ENCODE measurements around the gene FILIP1L. TPM values are rescaled to one million over a fixed set of nuclear protein-coding genes. Genes with fewer than 3 reads are reported as not detected.

Gene FILIP1L
- total RNA-seq, 1 donor from 2014 or later: 4.5 TPM

DNA sequence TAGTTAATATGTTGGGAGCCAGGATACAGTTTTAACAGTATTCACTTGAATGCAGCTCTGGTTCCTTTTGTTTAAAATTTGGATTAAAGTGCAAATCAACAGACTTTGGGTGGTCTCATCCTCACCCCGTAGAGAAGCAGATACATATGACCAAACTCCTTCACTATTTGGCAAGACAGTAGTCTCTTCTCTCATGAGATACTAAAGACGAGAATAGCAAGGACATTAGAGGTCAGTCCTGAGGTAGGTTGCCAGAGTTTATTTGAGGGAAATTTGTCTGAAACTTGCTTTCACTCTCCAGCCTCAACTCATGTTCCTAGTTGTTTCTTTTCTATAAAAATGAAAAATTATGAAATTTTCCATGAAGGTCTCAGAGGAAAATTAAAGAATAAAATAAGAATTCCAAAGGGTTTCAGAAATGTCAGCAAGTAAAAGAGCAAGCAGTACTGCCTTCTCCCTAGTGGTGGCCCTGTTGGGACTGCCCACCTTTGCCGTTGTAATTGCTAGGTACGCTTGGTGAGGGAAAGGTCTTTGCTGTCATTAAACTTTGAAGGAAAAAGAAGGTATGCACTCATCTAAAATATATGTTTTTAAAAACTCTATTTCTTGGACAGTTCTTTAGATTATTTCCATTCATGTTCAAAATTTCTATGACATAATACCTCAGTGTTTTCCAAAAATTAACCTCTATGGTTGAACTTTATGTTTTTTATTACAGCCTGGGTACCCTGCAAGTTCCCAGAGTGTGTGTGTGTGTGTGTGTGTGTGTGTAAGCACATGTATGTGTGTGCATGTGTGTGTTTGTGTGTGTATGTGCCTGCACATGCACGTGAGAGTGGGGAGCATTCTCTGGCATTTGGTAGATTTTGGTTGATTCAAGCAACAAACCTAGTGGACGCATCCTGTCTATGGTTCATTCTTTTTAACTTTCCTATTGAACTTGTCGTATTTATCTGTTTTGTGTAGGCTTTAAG lies 185.2 kb downstream of the FILIP1L start:
- H3K36me3 Mint-ChIP-seq (ENCODE audit: low read depth): peaks cover 2% of the 10 kb centered on the region
- H3K27me3 Mint-ChIP-seq (ENCODE audit: low read depth): no peaks in the 10 kb centered on the region
- H3K9me3 Mint-ChIP-seq: no peaks in the 10 kb centered on the region
- intact Hi-C loops (cut with micrococcal nuclease): no loop called here
- DNase-seq (ENCODE audit: low spot score): no peak
- H3K4me3 Mint-ChIP-seq (ENCODE audit: low read depth): no peak overlapping the region
- no peaks in the 10 kb centered on the region for H3K4me1 Mint-ChIP-seq (ENCODE audit: low read depth)
- no peak overlapping the region for H3K27ac Mint-ChIP-seq

- no peak overlapping the region for H3K4me3 Mint-ChIP-seq (ENCODE audit: low read depth)
- DNase-seq (ENCODE audit: low spot score): no peak
- H3K27ac Mint-ChIP-seq: no peak overlapping the region
- H3K36me3 Mint-ChIP-seq (ENCODE audit: low read depth): peaks cover 9% of the 10 kb centered on the region
- intact Hi-C loops (cut with micrococcal nuclease): no loop called here
- H3K9me3 Mint-ChIP-seq: no peaks in the 10 kb centered on the region
- H3K4me1 Mint-ChIP-seq (ENCODE audit: low read depth): no peaks in the 10 kb centered on the region
- H3K27me3 Mint-ChIP-seq (ENCODE audit: low read depth): no peaks in the 10 kb centered on the region
Observed at GRCh38 chr3:99927671-99928457, 186.4 kb downstream of the FILIP1L start.

GRCh38 chr3:99925584-99926230 lies 188.6 kb downstream of the FILIP1L start:
- intact Hi-C loops (cut with micrococcal nuclease): no loop called here
- H3K36me3 Mint-ChIP-seq (ENCODE audit: low read depth): peaks cover 10% of the 10 kb centered on the region

DNA sequence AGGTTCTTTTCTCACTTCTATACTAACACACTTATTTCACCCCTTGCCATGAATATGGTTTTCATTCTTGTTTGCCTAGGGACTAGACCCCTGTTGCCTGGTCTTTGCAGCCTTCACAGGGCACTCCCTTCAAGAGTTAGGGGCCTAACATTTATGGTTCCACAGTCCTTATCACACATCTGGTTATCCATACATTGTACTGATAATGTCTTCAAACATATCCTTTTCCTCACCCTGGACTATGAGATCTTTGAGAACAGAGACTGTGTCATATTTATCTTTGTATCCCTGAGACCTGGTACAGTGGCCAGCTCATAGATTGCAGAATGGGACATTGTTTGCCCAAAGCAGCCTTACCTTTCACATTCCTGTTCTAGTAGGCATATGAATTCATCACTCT lies 190.4 kb downstream of the FILIP1L start:
- intact Hi-C loops (cut with micrococcal nuclease): no loop called here
- H3K27me3 Mint-ChIP-seq (ENCODE audit: low read depth): no peaks in the 10 kb centered on the region

More at GRCh38 chr3:99925584-99926230, 188.6 kb downstream of the FILIP1L start:
- no peaks in the 10 kb centered on the region for H3K27me3 Mint-ChIP-seq (ENCODE audit: low read depth)
- H3K4me3 Mint-ChIP-seq (ENCODE audit: low read depth): no peak overlapping the region
- H3K27ac Mint-ChIP-seq: no peak overlapping the region
- H3K4me1 Mint-ChIP-seq (ENCODE audit: low read depth): peaks cover 11% of the 10 kb centered on the region
- DNase-seq (ENCODE audit: low spot score): no peak
- H3K9me3 Mint-ChIP-seq: no peaks in the 10 kb centered on the region

DNA sequence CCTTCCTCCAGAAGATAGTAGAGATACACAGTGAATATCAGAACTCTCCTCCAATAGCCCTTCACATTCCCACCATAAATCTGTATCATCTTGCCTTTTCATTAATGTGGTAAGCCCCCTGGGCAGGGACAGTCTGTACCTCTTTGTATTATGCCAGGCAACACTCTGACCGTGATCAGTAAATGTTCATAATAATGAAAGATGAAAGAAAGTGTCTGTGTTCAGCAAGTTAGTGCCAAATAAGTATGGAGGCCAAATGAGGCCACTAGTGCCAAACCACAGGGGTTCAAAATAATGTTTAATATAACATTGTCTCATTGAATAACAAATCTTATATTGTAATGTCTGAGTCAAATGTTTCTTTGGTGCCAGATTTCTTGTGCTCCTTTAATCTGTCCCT lies 192.3 kb downstream of the FILIP1L start:
- no peaks in the 10 kb centered on the region for H3K9me3 Mint-ChIP-seq

More for the DNA sequence above, 190.4 kb downstream of the FILIP1L start:
- no peak overlapping the region for H3K4me3 Mint-ChIP-seq (ENCODE audit: low read depth)
- peaks cover 15% of the 10 kb centered on the region for H3K4me1 Mint-ChIP-seq (ENCODE audit: low read depth)
- H3K36me3 Mint-ChIP-seq (ENCODE audit: low read depth): peaks cover 10% of the 10 kb centered on the region
- no peak for DNase-seq (ENCODE audit: low spot score)
- no peak overlapping the region for H3K27ac Mint-ChIP-seq
- H3K9me3 Mint-ChIP-seq: no peaks in the 10 kb centered on the region

GRCh38 chr3:99921377-99921695 lies 193.0 kb downstream of the FILIP1L start:
- Mint-ChIP-seq H3K4me3 (ENCODE audit: low read depth) (no peak overlapping the region), H3K9me3 (no peaks in the 10 kb centered on the region), H3K27me3 (ENCODE audit: low read depth) (no peaks in the 10 kb centered on the region), H3K27ac (no peak overlapping the region), H3K36me3 (ENCODE audit: low read depth) (peaks cover 16% of the 10 kb centered on the region), H3K4me1 (ENCODE audit: low read depth) (peaks cover 15% of the 10 kb centered on the region)
- intact Hi-C loops (cut with micrococcal nuclease): no loop called here
- no peak for DNase-seq (ENCODE audit: low spot score)

More for the DNA sequence above, 192.3 kb downstream of the FILIP1L start:
- H3K4me3 Mint-ChIP-seq (ENCODE audit: low read depth): no peak overlapping the region
- peaks cover 16% of the 10 kb centered on the region for H3K36me3 Mint-ChIP-seq (ENCODE audit: low read depth)
- H3K4me1 Mint-ChIP-seq (ENCODE audit: low read depth): peaks cover 15% of the 10 kb centered on the region
- no peak for DNase-seq (ENCODE audit: low spot score)
- intact Hi-C loops (cut with micrococcal nuclease): no loop called here
- H3K27ac Mint-ChIP-seq: no peak overlapping the region
- H3K27me3 Mint-ChIP-seq (ENCODE audit: low read depth): no peaks in the 10 kb centered on the region

DNA sequence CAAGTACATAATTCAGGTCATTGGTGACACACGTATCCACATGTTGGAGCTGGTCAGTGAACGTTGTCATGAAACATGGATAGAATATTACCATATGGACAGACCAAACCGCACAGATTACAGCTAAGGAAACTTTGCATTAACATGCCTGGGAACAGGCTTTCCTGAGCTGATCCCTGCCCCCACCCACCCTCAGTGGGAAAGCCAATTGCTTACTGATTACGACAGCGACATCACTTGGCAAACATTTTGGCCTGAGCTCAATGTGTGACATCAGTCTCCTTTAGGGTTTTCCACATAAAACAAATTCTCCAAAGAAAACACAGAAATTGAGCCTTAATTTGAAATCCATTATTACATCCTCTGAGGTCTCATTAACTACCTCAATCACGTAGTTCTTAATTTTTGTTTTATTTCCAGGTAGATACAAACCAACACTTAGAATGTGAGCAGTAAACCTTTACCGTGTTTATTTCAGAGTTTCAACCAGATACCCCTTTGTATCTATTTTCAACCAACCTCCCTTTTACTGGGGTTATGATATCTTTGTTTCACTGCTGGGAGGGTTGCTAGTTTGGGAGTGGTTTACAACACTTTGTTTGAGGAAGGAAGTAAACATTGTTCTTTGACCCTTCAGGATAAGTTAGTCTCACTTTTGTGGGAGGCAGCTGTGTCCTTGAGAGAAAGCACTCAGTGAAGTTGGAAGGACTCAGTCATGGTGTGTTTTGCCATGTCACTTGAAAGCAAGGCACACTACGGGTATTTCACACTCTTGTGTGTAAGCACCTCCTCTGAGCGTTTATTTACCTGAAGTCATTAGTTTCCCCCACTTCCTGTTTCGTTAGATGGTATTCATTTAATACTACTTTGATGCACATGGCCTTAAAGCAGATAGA lies 193.6 kb downstream of the FILIP1L start:
- intact Hi-C loops (cut with micrococcal nuclease): no loop called here
- Mint-ChIP-seq H3K27me3 (ENCODE audit: low read depth) (no peaks in the 10 kb centered on the region), H3K36me3 (ENCODE audit: low read depth) (peaks cover 16% of the 10 kb centered on the region), H3K27ac (no peak overlapping the region), H3K4me1 (ENCODE audit: low read depth) (peaks cover 15% of the 10 kb centered on the region), H3K4me3 (ENCODE audit: low read depth) (no peak overlapping the region), H3K9me3 (no peaks in the 10 kb centered on the region)
- DNase-seq (ENCODE audit: low spot score): no peak

DNA sequence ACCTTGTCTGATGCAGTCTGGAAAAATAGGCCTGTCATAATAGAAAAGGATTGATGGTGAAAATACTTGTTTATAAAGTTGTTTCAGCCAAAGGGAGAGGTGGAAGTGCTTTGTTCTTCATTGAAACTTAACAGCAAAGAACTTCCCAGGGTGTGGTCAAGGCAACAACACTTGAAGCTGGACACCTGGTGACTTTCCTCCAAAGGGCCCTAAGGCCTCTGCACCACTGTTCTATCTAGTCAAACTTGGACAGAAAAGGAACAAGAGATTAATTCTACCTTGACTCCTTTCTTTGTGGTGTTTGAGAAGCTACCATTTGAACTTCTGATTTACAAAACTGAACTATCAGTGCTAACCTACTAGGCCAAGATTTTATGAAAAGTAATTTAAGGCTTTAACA lies 194.6 kb downstream of the FILIP1L start:
- Mint-ChIP-seq H3K9me3 (no peaks in the 10 kb centered on the region), H3K36me3 (ENCODE audit: low read depth) (peaks cover 16% of the 10 kb centered on the region), H3K27me3 (ENCODE audit: low read depth) (no peaks in the 10 kb centered on the region), H3K4me3 (ENCODE audit: low read depth) (no peak overlapping the region), H3K4me1 (ENCODE audit: low read depth) (peaks cover 15% of the 10 kb centered on the region), H3K27ac (no peak overlapping the region)
- DNase-seq (ENCODE audit: low spot score): no peak
- intact Hi-C loops (cut with micrococcal nuclease): no loop called here

GRCh38 chr3:99918715-99919114 lies 195.6 kb downstream of the FILIP1L start:
- H3K27ac Mint-ChIP-seq: no peak overlapping the region
- no peaks in the 10 kb centered on the region for H3K9me3 Mint-ChIP-seq
- H3K4me3 Mint-ChIP-seq (ENCODE audit: low read depth): no peak overlapping the region
- H3K4me1 Mint-ChIP-seq (ENCODE audit: low read depth): peaks cover 15% of the 10 kb centered on the region
- H3K36me3 Mint-ChIP-seq (ENCODE audit: low read depth): peaks cover 15% of the 10 kb centered on the region
- DNase-seq (ENCODE audit: low spot score): no peak
- no peaks in the 10 kb centered on the region for H3K27me3 Mint-ChIP-seq (ENCODE audit: low read depth)
- intact Hi-C loops (cut with micrococcal nuclease): no loop called here

GRCh38 chr3:99915906-99916432 lies 198.3 kb downstream of the FILIP1L start:
- peaks cover 6% of the 10 kb centered on the region for H3K36me3 Mint-ChIP-seq (ENCODE audit: low read depth)
- DNase-seq (ENCODE audit: low spot score): no peak
- no peak overlapping the region for H3K4me3 Mint-ChIP-seq (ENCODE audit: low read depth)
- no peaks in the 10 kb centered on the region for H3K27me3 Mint-ChIP-seq (ENCODE audit: low read depth)
- H3K4me1 Mint-ChIP-seq (ENCODE audit: low read depth): peaks cover 6% of the 10 kb centered on the region
- intact Hi-C loops (cut with micrococcal nuclease): no loop called here
- no peak overlapping the region for H3K27ac Mint-ChIP-seq
- no peaks in the 10 kb centered on the region for H3K9me3 Mint-ChIP-seq

- no peak overlapping the region for H3K4me3 Mint-ChIP-seq (ENCODE audit: low read depth)
- peaks cover 7% of the 10 kb centered on the region for H3K4me1 Mint-ChIP-seq (ENCODE audit: low read depth)
- no peaks in the 10 kb centered on the region for H3K9me3 Mint-ChIP-seq
- intact Hi-C loops (cut with micrococcal nuclease): no loop called here
- H3K36me3 Mint-ChIP-seq (ENCODE audit: low read depth): peaks cover 4% of the 10 kb centered on the region
- H3K27ac Mint-ChIP-seq: no peak overlapping the region
- no peak for DNase-seq (ENCODE audit: low spot score)
- no peaks in the 10 kb centered on the region for H3K27me3 Mint-ChIP-seq (ENCODE audit: low read depth)
Observed at GRCh38 chr3:99911433-99911832, 202.9 kb downstream of the FILIP1L start.
